Glomerular visceral epithelial cell (primary cell): Measurements from ENCODE around the gene MYF5.

Experiments used
- DNase-seq: peaks from one replicate; pipeline ENCODE4 v3.0.0-alpha.2; 2016; ENCODE audit errors: extremely low spot score

The MYF5 gene

GRCh38 chr12:80766210-80766609, 49.5 kb downstream of the MYF5 start:
- no peak for DNase-seq

DNA sequence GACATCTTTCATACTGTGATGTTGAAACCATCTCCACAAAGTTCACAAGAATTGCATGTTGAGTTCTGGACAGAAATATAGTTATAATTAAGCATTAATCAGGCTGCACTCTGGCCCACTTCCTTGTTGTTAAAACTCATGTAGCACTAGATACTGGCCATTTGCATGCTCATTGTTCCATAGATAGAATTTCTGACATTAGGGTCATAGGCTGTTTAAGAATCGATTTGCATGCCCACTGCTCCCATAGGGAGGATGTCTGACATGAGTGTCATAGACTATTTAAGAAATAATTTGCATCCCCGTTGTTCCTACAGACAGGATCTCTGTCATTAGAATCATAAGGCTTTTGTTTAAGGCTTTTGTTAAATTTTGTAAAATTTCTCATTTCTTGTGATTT, 50.2 kb downstream of the MYF5 start:
- no peak for DNase-seq
